KOPT-K1 (cell line): Measurements from ENCODE around the gene LRRC8D.

ENCODE experiments used
- H3K27ac ChIP-seq: fragments of 200-600 bp; sonication (generic); 2 replicates; pipeline ENCODE4 v1.5.1; 2016; ENCODE audit warnings: antibody characterized with exemption, mild to moderate bottlenecking, low read depth, low read length; ENCODE audit not compliant: poor library complexity, severe bottlenecking
- H3K36me3 ChIP-seq: fragments of 200-600 bp; sonication (generic); 2 replicates; pipeline ENCODE4 v1.5.1; 2017; ENCODE audit warnings: antibody characterized with exemption, mild to moderate bottlenecking, low read length, moderate library complexity; ENCODE audit not compliant: insufficient read depth
- H3K9me3 ChIP-seq: fragments of 200-600 bp; sonication (generic); 2 replicates; pipeline ENCODE4 v1.5.1; 2017; ENCODE audit warnings: antibody characterized with exemption, low read length, mild to moderate bottlenecking; ENCODE audit not compliant: insufficient read depth, poor library complexity, severe bottlenecking

Gene LRRC8D

DNA sequence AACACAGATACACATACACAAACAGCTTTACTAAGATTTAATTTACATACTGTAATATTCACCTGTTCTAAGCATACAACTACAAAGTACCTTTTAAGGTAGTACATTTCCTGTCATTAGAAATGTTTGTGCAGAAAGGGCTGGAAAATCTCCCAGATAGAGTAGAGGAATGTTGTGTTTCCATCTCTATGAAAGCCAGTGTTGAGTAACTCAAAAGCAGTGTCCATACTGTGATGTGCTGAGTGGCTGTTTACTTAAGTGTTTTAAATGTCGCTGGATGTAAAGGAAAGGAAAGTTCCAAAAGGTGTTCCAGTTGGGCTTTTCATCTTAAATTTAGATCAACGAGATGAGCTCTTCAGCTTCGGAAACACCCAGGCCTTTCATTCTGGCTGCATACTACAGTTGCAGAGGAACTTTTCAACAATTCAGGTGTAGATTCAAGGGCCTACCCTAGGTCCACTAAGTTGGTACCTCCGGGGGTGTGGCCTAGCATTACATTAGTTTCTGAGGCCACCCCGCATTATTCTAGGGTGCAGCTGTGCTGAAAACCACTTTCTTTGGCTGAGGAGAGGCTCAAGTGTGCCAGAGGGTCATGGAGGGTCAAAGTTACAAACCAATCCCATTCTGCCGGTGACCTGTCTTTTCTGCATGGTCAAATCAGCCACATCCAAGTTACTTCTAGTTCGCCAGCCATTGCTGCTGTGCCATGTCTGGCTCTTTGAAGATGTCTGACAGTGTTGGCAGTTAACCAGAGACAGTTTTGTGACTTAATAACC, 78.1 kb downstream of the LRRC8D start:
- Histone ChIP-seq H3K36me3 (peaks cover 10% of the 10 kb centered on the region; the same call in 1 of the 2 replicates), H3K27ac (no peak overlapping the region)

DNA sequence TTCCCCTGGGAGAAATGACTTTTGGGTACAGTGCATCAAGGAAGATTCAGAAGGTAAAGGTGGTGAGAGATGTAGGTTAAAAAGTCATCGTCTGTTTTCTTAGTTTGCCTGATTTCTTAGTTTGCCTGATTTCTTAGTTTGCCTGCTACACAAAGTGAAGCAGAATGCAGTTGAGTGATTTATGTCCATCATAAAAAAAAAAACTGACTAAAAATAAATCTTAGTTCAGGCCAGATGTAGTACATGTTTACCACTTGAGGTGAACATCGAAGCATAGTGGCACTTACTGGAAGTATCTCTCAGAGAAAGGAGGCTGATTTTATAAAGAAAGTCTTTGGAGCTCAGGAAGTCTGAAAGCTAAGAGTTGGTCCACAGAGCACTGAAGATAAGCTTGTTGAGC, 79.5 kb downstream of the LRRC8D start:
- H3K36me3 ChIP-seq, result peaks cover 10% of the 10 kb centered on the region; the same call in 1 of the 2 replicates
- H3K9me3 ChIP-seq, result no peaks in the 10 kb centered on the region
- no peak overlapping the region for H3K27ac ChIP-seq

More for the DNA sequence above, 78.1 kb downstream of the LRRC8D start:
- no peaks in the 10 kb centered on the region for H3K9me3 ChIP-seq

DNA sequence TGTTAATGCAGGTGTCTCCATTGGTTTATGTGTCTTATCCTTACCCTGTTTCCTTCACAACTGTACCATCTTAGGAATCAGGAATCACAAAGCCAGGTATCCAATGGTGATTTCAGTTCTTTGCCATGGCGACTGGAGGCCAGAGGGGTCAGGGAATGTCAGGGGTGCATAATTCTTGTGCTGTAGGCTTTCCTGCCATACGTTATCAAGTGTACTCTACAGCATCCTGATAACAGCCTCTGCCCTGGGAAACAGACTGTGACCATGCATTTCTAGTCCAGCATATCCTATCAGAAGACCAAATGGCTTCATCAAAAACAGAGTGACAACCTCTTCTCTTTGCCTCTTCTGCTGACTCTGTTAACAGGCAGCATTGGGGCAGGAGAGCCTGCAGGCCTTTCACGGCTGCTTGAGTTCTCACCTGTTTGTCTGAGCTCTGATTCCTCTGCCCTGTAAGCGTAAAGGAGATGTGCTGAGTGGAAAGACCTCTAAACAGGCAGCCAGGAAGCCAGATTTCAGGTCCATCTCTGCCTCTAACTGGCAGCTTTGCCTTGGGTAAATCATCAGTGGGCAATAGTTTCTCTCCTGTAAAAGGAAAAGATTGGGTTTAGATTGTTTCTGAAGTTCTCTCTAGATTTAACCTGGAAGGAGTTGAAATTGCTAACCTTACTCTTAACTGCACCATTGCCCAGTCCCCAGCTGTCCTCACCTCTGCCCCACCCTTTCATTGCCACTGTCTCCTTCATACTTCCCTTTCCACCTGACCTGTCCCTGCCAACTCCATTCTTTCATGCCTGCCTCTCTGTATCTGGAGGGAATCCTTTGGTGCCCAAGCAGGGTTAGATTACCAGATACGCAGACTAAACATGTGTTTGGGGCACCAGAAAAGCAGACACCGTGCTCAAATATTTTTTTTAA, 80.2 kb downstream of the LRRC8D start:
- H3K36me3 ChIP-seq, result peaks cover 10% of the 10 kb centered on the region; the same call in 1 of the 2 replicates
- no peak overlapping the region for H3K27ac ChIP-seq
- H3K9me3 ChIP-seq, result no peaks in the 10 kb centered on the region

DNA sequence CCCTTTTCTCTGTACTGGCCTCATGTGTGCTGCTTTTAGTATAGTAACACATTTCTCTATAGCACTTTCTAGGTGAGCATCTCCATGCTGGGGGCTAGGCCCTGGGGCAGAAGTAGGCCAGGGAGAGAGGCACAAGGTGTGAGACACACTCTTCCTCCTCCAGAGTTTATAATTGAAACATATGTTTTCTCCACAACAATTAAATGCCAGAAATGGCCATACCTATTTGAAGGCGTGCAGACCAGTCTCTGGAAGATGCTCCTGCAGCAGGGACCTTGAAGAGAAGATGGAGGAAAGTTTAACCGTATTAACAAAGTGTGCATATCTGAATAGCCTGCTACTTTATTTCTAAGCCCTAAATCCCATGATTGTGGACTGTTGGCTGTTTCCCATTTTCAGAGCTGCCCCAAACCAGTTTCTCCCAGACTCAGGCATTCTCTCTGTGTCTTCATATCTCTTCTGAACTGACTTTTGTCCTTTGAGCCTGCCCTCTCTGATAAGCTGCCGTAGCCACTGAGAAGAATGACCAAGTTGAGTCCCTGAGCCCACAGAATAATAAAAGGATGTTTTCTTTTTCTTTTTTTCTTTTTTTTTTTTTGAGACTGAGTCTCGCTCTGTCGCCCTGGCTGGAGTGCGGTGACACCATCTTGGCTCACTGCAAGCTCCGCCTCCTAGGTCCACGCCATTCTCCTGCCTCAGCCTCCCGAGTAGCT, 81.3 kb downstream of the LRRC8D start:
- Histone ChIP-seq H3K9me3 (no peaks in the 10 kb centered on the region), H3K27ac (no peak overlapping the region), H3K36me3 (peaks cover 10% of the 10 kb centered on the region; the same call in 1 of the 2 replicates)

DNA sequence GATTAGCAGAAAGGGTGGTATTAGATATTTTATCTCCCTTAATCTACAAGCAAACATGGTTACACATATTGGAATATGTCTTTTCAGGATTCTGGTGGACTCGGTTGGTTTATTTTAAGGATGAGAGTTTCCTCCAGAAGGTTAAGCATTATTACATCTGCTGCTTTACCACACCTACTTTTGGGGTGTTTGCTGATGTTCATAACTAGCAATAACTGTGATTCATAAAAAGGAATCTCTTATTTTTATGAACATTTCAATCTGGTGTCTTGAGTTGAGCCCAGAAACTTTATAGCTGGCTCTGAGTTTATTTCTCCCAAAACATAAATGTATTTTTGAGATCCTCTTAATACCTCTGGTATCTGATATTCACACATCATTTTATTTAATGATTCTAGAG, 82.7 kb downstream of the LRRC8D start:
- no peaks in the 10 kb centered on the region for H3K36me3 ChIP-seq
- no peak overlapping the region for H3K27ac ChIP-seq
- no peaks in the 10 kb centered on the region for H3K9me3 ChIP-seq

DNA sequence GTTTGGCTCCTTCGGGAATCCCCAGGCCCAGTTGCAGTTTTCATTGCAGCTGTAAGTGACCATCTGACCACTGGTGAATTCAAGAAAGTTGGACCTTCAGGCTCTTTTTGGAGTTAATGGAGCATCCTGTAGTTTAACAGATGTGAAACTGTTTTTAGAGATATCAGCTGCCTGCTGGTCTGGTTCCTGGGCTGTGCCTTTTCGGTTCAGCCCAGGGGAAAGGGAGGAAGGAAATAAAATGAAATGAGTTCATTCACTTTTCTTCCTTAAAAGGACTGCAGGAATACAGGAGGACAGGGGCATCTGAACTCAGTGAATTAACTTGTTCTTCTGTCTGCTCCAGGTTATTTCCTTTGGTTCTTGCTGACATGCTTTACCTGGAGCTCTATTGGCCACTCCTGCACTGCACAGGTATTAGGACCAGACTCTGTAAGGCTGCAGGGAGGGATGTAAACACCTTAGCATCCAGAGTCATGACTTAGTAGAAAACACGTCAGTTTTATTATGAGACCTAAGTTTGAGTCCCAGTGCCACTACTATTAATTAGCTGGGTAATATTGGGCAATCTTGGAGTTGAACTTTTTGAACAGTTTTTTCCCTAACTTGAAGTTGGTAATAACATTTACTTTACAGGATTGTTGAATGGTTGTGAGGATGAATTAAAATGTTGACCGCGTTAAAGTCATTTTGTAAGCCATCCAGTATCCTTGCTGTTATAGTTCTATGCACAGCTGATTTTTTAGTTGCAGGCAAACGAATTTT, 83.6 kb downstream of the LRRC8D start:
- Histone ChIP-seq H3K9me3 (no peaks in the 10 kb centered on the region), H3K36me3 (no peaks in the 10 kb centered on the region), H3K27ac (no peak overlapping the region)

DNA sequence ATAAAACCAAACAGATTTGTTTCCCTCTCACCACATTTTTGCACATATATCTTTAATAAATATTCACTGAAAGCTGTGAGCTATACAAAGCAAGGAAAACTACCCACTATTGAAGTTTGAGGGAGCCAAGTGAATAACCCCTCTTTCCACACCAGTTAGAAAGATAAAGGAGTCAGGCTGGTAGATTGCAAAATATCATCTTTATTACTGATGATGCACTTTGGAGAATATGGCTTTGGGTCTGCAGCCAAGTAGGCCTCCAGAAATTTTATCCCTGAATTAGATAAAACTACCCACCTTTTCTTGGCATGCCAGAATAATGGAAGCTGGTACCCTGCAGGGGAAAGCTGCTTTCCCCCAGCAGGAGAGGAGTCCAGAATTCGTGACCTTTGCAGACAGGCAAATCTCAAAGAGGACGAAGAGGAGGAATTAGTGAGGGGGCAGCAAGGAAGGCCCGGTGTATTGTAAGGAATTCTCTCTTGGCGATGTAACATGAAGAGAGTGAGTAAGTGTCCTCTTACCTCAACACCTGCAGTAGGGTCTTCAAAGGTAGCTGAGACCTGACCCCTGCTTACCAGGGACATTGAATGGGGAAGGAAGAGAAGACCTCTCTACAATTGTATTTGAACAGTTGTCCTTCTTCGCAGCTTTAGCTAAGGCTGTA, 84.7 kb downstream of the LRRC8D start:
- H3K27ac ChIP-seq, result no peak overlapping the region

DNA sequence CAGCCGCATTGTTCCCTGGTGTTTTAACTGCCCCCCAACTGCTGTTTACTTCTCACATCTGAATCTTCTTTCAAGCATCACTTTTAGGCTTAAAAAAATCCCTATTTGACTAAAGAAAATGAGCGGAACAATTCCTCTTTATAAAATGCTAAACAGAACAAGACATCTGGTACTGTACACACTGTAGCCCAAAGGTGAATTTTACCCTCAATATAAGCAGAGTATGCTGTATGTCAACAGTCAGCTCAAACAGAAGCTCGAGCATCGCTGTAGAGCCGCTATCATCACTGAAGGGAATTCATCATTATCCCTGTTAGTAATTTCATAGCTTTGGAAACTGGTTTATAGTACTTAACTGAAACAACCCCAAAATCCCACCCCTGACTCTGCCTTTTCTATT, 85.3 kb downstream of the LRRC8D start:
- Histone ChIP-seq H3K9me3 (no peaks in the 10 kb centered on the region), H3K36me3 (no peaks in the 10 kb centered on the region), H3K27ac (no peak overlapping the region)

More for the DNA sequence above, 84.7 kb downstream of the LRRC8D start:
- H3K36me3 ChIP-seq, result no peaks in the 10 kb centered on the region
- H3K9me3 ChIP-seq, result no peaks in the 10 kb centered on the region

DNA sequence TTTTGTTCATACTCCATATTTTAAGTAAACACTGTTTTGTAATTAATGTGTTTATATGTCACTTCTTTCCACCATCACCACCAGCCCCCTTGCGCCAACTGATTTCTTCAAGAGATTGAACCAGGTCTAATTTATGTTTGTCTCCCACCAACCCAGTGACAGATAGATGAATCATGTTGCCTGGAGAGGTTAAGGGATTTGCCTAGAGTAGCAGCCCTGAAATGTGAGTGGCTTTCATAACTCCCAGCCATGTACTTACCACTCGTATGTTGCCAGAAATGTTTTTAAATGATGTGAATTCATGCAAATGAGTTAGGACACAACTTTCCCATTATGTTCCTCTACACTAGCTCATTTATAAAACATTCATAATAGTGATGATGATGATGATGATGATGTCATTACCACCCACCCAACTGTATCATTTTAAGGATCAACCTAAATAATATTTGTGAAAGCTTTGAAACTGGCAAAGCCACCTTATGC, 86.9 kb downstream of the LRRC8D start:
- H3K27ac ChIP-seq, result no peak overlapping the region
- H3K9me3 ChIP-seq, result no peaks in the 10 kb centered on the region
- H3K36me3 ChIP-seq, result no peaks in the 10 kb centered on the region

DNA sequence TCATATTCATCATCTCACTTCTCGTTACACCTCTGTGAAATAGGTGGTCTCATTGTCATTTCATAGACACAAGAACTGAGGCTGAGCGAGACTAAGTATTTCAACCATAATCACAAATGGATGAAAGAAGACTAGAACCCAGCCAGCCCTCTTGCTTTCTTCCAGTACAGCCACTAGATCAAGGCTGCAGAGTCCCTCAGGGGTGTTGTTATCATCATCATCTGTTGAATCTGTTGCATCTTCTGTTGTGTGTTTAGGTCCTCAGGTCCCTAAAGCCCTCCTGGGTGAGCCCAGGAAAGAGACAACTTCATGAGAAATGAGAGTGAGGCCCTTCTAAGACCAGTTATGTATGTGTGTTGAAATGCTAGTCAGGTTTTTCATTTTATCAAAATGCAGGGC, 87.4 kb downstream of the LRRC8D start:
- H3K9me3 ChIP-seq, result no peaks in the 10 kb centered on the region
- no peaks in the 10 kb centered on the region for H3K36me3 ChIP-seq
- H3K27ac ChIP-seq, result no peak overlapping the region

DNA sequence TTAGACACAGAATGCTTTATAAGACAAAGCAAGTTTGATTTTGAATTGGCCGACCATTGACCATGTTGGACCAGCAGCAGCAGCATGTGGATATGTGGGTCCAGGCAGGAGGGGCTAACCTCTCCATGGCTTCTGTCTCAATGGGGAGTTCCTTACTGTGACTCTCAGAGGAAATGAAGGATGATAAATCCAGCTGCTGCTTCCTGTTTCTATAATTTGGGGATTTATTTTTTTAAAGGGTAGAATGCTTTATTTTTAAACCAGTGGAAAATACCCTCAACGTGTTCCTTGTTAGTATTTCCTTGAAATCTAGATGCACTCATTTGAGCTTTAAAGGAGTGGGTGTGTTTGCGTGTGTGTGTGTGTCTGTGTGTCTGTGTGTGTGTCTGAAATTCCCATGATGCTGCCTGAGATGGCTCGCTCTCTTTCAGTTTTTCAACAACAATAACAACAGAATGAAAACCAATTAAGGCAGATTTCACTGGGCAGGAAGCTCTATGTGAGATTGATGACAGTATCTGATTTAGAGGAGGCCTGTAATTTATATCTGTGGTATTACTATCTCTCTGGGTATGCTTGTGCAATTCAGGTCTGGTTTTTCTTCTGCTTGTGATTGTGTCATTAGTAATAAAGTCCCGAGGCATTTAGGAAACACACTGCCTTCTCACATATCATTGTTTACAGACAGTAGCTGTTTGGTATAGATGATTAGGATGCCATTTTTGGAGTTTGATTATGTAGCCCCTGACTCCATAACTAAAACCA, 88.0 kb downstream of the LRRC8D start:
- H3K27ac ChIP-seq, result no peak overlapping the region
- H3K9me3 ChIP-seq, result no peaks in the 10 kb centered on the region
- no peaks in the 10 kb centered on the region for H3K36me3 ChIP-seq

DNA sequence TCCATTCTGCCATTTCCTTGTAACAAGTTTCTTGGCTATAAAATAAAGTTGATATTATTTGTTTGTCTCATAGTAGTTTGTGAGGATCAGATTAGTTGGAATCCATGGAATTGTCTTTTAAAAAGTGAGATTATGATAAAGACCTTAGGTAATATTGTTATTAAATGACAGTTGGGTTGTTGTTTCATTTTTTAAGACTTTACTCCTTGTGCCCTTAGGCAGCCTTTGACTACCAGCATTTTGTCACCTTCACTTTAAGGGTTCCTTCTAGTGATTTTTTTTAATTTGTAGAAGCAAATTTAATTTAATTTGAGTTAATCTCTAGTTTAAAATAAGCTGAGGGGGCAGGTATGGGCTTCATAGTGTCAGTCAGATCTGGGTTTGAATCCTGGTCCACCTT, 89.4 kb downstream of the LRRC8D start:
- Histone ChIP-seq H3K27ac (no peak overlapping the region), H3K9me3 (no peaks in the 10 kb centered on the region), H3K36me3 (no peaks in the 10 kb centered on the region)

DNA sequence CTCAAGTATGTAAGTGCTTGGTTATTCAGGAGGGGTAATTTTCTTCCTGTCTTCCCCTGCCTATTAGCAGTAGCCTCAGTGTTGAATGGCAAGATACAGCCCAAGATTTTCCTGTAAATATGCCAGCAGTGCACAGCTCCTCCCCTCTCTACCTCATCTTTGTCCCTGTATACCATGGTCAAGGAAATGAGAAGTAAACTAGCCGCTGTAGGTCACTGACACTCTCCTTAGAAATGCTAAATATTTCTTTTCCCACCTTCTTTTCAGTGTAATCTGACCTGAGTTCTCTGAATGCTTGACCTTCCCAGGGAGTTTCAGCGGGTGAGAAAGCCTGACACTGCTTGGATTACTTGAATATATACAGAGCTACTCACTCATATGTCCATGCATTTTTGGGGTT, 89.9 kb downstream of the LRRC8D start:
- Histone ChIP-seq H3K9me3 (no peaks in the 10 kb centered on the region), H3K36me3 (no peaks in the 10 kb centered on the region), H3K27ac (no peak overlapping the region)
